ENCODE data around the gene ANKS1A.
"Not testable (repeated sequence)": the region's sequence is repeated elsewhere in the genome, so short reads cannot be mapped to it uniquely, and the experiment has no call there.

The ANKS1A gene

GRCh38 chr6:35001349-35001748 is 112.3 kb downstream of the ANKS1A start:
- not testable (repeated sequence) for DNase-seq

DNA sequence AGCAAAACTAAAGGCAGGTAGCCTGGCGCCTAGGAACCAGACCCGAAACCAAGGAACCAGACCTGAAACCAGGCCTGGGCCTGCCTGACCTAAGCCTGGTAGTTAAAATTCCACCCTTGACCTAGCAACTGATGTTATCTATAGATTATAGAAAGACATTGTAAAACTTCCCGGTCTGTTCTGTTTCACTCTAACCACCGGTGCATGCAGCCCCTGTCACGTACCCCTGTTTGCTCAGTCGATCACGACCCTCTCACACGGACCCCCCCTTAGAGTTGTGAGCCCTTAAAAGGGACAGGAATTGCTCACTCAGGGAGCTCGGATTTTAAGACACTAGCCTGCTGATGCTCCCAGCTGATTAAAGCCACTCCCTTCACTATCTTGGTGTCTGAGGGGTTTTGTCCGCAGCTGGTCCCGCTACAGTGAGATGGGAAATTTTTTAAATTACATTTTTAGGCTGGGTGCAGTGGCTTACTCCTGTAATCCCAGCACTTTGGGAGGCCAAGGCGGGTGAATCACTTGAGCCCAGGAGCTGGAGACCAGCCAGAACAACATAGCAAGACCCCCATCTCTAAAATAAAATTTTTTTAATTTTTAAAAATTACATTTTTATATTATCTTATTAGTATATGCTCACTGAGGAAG is 115.0 kb downstream of the ANKS1A start:
- not testable (repeated sequence) for DNase-seq

DNA sequence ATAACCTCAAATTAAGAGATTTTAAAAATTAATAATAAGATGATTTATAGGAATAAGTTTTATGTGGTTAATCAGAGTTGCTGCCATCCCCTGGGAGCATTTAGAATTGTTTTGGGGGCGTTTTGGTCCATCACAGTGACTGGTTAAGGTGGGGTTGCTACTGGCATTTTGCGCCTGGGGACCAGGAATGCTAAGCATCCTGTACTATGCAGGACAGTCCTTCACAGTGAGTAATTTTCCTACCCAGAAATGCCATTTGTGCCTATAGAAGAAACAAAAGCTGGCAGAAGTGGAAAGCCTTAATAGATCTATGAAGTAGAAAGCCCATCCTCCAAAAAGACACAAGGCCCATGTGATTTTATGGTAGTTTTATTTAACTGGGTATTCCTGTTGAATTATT is 118.0 kb downstream of the ANKS1A start:
- DNase-seq = no peak

- no peak for DNase-seq
Observed at GRCh38 chr6:35008858-35009257, 119.8 kb downstream of the ANKS1A start.

DNA sequence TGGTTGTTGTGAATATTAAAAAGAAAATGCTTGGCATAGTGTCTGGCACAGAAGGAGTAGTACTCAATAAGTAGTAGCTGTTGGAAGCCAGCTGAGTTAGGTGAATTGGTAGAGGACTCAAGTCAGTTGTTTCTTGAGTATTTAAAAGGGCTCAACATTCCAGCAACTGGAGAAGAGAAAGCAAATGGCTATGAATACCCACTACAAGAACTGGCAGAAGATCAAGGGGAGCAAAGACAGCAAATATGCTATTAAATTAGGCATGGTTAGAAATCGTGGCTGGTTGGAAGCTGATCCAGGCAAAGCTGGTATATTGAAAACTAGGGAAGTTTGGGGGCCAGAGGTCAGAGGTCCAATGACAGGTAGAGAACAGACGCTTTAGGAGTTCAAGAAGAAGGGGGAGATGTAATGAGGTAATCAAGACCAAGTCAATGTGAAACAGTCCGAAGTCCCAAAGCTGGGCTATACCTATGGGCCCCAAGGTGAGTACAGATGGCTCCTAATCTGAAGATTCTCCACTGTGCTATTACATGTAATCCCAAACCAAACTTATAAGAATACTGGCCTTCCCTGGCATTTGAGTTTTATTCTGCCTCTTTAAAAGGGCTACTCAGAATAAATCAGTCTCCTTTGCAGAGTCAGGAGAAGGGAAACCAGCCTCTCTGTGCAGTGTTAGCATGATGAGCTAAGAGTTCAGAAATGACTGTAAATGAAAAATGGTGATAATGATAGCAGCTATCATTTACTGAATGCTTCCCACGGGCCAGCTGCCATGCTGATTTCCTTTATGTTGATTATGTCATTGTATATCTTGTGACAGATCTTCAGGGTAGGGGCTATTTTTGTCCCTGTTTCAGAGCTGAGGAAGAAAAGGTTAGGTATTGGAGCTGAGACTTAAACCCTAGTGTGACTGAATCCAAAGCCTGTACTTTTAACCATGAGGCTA is 122.3 kb downstream of the ANKS1A start:
- no peak for DNase-seq

- DNase-seq = no peak
Observed at GRCh38 chr6:35013701-35014100, 124.6 kb downstream of the ANKS1A start.

GRCh38 chr6:35014341-35014740 is 125.3 kb downstream of the ANKS1A start:
- DNase-seq = no peak

GRCh38 chr6:35014786-35015185 is 125.7 kb downstream of the ANKS1A start:
- no peak for DNase-seq

- DNase-seq = no peak
Observed at GRCh38 chr6:35015476-35015875, 126.4 kb downstream of the ANKS1A start.

- no peak for DNase-seq
Observed at GRCh38 chr6:35015996-35016395, 126.9 kb downstream of the ANKS1A start.

- DNase-seq = no peak
Observed at GRCh38 chr6:35016502-35017321, 127.7 kb downstream of the ANKS1A start.

GRCh38 chr6:35017411-35018181 is 128.5 kb downstream of the ANKS1A start:
- DNase-seq = no peak

DNA sequence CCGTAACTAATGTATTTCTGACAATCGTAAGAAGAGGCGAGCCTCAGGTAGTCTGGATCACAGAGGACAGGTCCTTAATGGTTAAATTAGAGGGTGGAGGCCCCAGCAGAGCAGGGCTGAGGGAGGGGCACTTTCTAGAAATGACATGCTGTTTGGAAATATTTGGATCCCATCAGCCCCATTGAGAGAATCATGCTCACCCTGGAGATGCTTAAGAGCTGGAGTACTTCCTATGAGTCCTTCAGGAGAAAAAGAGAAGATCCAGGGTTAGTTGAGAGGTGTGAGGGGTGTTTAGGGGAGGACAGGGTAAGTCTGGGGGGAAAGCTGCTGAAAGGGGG is 129.1 kb downstream of the ANKS1A start:
- DNase-seq = no peak

GRCh38 chr6:35018746-35019145 is 129.7 kb downstream of the ANKS1A start:
- no peak for DNase-seq

DNA sequence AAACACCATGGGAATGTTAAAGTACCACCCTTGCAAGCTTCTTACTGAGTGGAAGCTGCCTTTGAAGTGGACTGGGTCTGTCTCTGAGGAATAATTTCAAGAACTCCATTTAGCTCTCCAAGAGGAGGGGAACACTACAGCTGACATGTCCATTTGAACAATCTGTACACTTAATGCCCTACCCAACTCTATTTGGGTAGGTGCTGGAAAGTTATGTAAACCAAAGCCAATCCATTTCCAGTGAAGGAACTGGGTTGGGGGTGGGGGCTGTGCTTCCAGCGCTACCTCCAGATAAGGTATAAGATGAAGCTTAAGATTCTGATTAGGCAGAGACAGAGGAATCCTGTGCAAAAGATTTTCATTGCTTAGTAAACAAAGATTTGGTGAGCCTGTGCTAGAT is 130.1 kb downstream of the ANKS1A start:
- DNase-seq = no peak

GRCh38 chr6:35019831-35020230 is 130.8 kb downstream of the ANKS1A start:
- DNase-seq = no peak

DNA sequence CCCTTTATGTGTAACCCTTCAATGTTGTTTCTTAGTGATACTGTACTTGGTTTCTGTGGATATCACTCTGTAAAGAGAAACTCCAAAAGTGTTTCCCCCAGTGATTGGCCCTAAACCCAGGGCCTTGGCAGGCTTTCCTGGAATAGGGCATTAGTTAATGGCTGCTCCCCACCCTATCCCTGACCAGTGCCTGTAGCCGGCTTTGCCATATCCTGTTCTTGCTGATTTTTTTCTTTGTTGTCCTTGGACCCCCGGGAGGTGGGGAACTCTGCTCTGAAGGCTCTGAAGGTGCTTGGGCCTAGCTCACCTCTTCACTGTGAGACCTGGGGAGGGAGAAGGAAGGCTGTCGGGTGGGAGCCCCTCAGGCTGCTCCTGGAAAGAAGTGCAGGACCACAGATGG is 131.9 kb downstream of the ANKS1A start:
- no peak for DNase-seq

- no peak for DNase-seq
Observed at GRCh38 chr6:35023091-35024000, 134.3 kb downstream of the ANKS1A start.

GRCh38 chr6:35024551-35025054 is 135.5 kb downstream of the ANKS1A start:
- no peak for DNase-seq

DNA sequence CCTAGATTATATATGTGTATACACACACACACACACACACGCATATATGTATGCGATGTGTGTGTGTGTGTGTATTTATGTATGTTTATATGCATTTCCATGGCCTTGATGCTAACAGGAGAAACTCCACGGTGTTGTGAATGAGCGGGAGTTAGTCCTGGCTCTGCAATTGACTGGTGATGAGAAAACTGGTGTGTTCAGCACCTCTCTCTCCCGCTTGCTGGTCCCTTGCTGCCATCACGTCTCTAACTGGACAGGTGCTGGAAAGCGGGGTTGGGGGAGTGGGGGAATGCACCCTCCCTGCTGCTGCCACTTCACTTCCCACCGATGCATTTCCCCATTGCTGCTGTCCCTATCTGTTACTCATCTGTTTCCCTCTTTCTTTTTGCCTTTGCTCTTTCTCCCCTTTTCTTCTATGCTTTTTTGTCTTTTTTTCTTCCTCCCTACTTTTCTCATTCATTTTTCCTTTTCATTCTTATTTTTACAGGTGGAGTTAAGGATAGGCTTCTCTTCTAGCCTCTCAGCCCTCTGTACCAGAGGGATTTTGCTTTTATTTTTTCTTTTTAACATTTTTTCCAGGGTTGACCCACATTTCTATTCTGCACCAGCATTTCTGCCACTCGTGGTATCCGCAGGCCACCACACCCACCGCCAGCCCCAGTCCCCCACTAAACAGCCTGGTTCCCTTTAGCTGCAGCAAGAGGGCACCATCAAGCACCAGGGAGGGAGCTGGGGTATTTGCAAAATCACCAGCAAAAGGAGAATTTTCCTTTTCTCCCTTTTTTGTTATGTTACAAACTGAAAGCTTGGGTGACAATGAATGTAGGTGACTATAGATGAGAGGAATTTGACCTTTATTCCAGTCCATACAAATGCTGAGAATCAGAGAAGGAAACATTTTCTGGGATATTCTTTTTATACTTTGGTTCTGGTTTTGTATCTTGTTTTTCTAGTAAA is 136.5 kb downstream of the ANKS1A start:
- DNase-seq = no peak
